Neural cell (in vitro differentiated cells): Measurements from ENCODE around the gene SLC44A5. TPM values are rescaled to one million over a fixed set of nuclear protein-coding genes. Genes with fewer than 3 reads are reported as not detected.
A peak's percentile ranks its signal among the peaks of the same experiment; 100 is the strongest.

Experiments
- H2AFZ ChIP-seq: fragments of 200-600, 300-800 bp; sonication (generic), shearing (Covaris generic); 2 replicates; pipeline ENCODE4 v1.6.0; 2014; ENCODE audit warnings: low read depth, mild to moderate bottlenecking, antibody characterized with exemption, low read length, moderate library complexity
- H3F3A ChIP-seq: fragments of 200-600 bp; shearing (Covaris generic); 2 replicates; pipeline ENCODE4 v1.6.1; 2016; ENCODE audit warnings: mild to moderate bottlenecking, moderate library complexity, mixed read lengths, antibody characterized with exemption, low read length; ENCODE audit not compliant: insufficient read depth, poor library complexity, severe bottlenecking
- H3K27ac ChIP-seq: fragments of 200-600, 300-800 bp; sonication (generic), shearing (Covaris generic); 2 replicates; pipeline ENCODE4 v1.5.1; 2014; ENCODE audit warnings: mild to moderate bottlenecking, low read length, moderate library complexity
- H3K27me3 ChIP-seq: fragments of 300-800, 200-600 bp; sonication (generic), shearing (Covaris generic); 2 replicates; pipeline ENCODE4 v1.6.0; 2014; ENCODE audit warnings: mild to moderate bottlenecking, low read depth, low read length, moderate library complexity; ENCODE audit not compliant: insufficient read depth
- H3K36me3 ChIP-seq: fragments of 300-800, 200-600 bp; sonication (generic), shearing (Covaris generic); 2 replicates; pipeline ENCODE4 v1.5.1; 2014; ENCODE audit warnings: mild to moderate bottlenecking, antibody characterized with exemption, low read length, moderate library complexity; ENCODE audit not compliant: insufficient read depth
- H3K4me2 ChIP-seq: fragments of 300-800, 200-600 bp; sonication (generic), shearing (Covaris generic); 2 replicates; pipeline ENCODE4 v1.6.0; 2014; ENCODE audit warnings: mild to moderate bottlenecking, low read length
- H3K4me3 ChIP-seq: fragments of 300-800, 200-600 bp; sonication (generic), shearing (Covaris generic); 2 replicates; pipeline ENCODE4 v1.5.1; 2014; ENCODE audit warnings: mild to moderate bottlenecking, low read length, moderate library complexity
- H3K79me2 ChIP-seq: fragments of 200-600 bp; shearing (Covaris generic); replicated peaks from 2 replicates; pipeline ENCODE4 v1.6.0; 2014; ENCODE audit warnings: mild to moderate bottlenecking, low read length, moderate library complexity; ENCODE audit not compliant: insufficient read depth
- H3K9ac ChIP-seq: fragments of 300-800, 200-600 bp; sonication (generic), shearing (Covaris generic); 2 replicates; pipeline ENCODE4 v1.6.1; 2016; ENCODE audit warnings: mild to moderate bottlenecking, low read length, mixed read lengths
- H3K9me2 ChIP-seq: fragments of 200-600 bp; shearing (Covaris generic); 2 replicates; pipeline ENCODE4 v1.6.1; 2016; ENCODE audit warnings: mild to moderate bottlenecking, low read length, mixed read lengths; ENCODE audit not compliant: insufficient read depth
- H3K9me3 ChIP-seq: fragments of 200-600, 300-800 bp; sonication (generic), shearing (Covaris generic); 2 replicates; pipeline ENCODE4 v1.6.1; 2016; ENCODE audit warnings: mild to moderate bottlenecking, mixed run types, low read length, moderate library complexity, mixed read lengths
- H4K20me1 ChIP-seq: fragments of 200-600 bp; shearing (Covaris generic); 2 replicates; pipeline ENCODE4 v1.6.1; 2016; ENCODE audit warnings: mild to moderate bottlenecking, mixed run types; ENCODE audit not compliant: insufficient read depth
- CTCF ChIP-seq: fragments of 450-650 bp; IDR thresholded peaks from 2 replicates; pipeline ENCODE4 v1.5.1; 2014; ENCODE audit warnings: antibody characterized with exemption, mild to moderate bottlenecking, moderate library complexity; ENCODE audit not compliant: poor library complexity, severe bottlenecking
- EP300 ChIP-seq: fragments of 450-650 bp; conservative IDR thresholded peaks from 2 replicates; pipeline ENCODE4 v1.6.1; 2014; ENCODE audit warnings: antibody characterized with exemption, mild to moderate bottlenecking, moderate library complexity; ENCODE audit not compliant: poor library complexity, severe bottlenecking
- EZH2 ChIP-seq: fragments of 200-600, 300-800 bp; shearing (Covaris generic), sonication (generic); IDR thresholded peaks from 2 replicates; pipeline ENCODE4 v1.6.1; 2014; ENCODE audit warnings: antibody characterized with exemption, low read length, borderline replicate concordance, mild to moderate bottlenecking; ENCODE audit not compliant: insufficient read depth, poor library complexity, severe bottlenecking
- MXI1 ChIP-seq: fragments of 450-650 bp; conservative IDR thresholded peaks from 2 replicates; pipeline ENCODE4 v1.6.1; 2014; ENCODE audit warnings: antibody characterized with exemption, mild to moderate bottlenecking; ENCODE audit not compliant: poor library complexity, severe bottlenecking
- POLR2AphosphoS5 ChIP-seq: IDR thresholded peaks from 2 replicates; pipeline ENCODE4 v1.6.1; 2012
- RAD21 ChIP-seq: fragments of 450-650 bp; conservative IDR thresholded peaks from 2 replicates; pipeline ENCODE4 v1.6.1; 2014; ENCODE audit warnings: antibody characterized with exemption, mild to moderate bottlenecking, moderate library complexity
- REST ChIP-seq: IDR thresholded peaks from 2 replicates; pipeline ENCODE4 v1.6.1; 2012; ENCODE audit warnings: borderline replicate concordance
- SMC3 ChIP-seq: fragments of 450-650 bp; conservative IDR thresholded peaks from 2 replicates; pipeline ENCODE4 v1.6.1; 2014; ENCODE audit warnings: antibody characterized with exemption, mild to moderate bottlenecking, moderate library complexity; ENCODE audit not compliant: poor library complexity
- TAF1 ChIP-seq: IDR thresholded peaks from 2 replicates; pipeline ENCODE4 v1.6.1; 2012; ENCODE audit warnings: low read depth
- polyA plus RNA-seq: library from polyadenylated mRNA; depleted of rRNA; stranded (reverse); fragments of >200 nt; gene quantifications from 2 replicates; pipeline ENCODE4 v1.2.3, GENCODE V29; 2014

The SLC44A5 gene
- polyA plus RNA-seq, 1 donor from 2014 or later = 53.0 TPM

- Histone ChIP-seq H2AFZ (no peak overlapping the region), H3K27me3 (no peaks in the 10 kb centered on the region), H3K79me2 (no peaks in the 10 kb centered on the region), H3K9me3 (no peaks in the 10 kb centered on the region), H3K4me3 (no peak overlapping the region), H3K36me3 (no peaks in the 10 kb centered on the region), H3K27ac (no peak overlapping the region), H3K9ac (no peak overlapping the region), H3F3A (no peaks in the 10 kb centered on the region), H3K9me2 (no peaks in the 10 kb centered on the region), H4K20me1 (no peaks in the 10 kb centered on the region), H3K4me2 (no peak overlapping the region)
- TF ChIP-seq TAF1 (no peak), POLR2AphosphoS5 (no peak), EZH2 (no peak), SMC3 (no peak), RAD21 (no peak), REST (no peak), EP300 (peak; percentile 65), MXI1 (no peak)
These were observed 365.7 kb downstream of the SLC44A5 start for GRCh38 chr1:75245239-75245638.

- no peaks in the 10 kb centered on the region for H3K27me3 ChIP-seq
- H4K20me1 ChIP-seq = no peaks in the 10 kb centered on the region
- H2AFZ ChIP-seq = no peak overlapping the region
- H3K9me3 ChIP-seq = no peaks in the 10 kb centered on the region
- H3K9me2 ChIP-seq = no peaks in the 10 kb centered on the region
- H3K9ac ChIP-seq = no peak overlapping the region
- H3K79me2 ChIP-seq = no peaks in the 10 kb centered on the region
- no peaks in the 10 kb centered on the region for H3K36me3 ChIP-seq
- no peak overlapping the region for H3K4me2 ChIP-seq
- no peak overlapping the region for H3K4me3 ChIP-seq
- no peaks in the 10 kb centered on the region for H3F3A ChIP-seq
- H3K27ac ChIP-seq = no peak overlapping the region
- TF ChIP-seq MXI1 (no peak), POLR2AphosphoS5 (no peak), CTCF (no peak)
These were observed 367.8 kb downstream of the SLC44A5 start for GRCh38 chr1:75243124-75243523.

GRCh38 chr1:75237316-75237715, 373.6 kb downstream of the SLC44A5 start:
- no peaks in the 10 kb centered on the region for H3K9me3 ChIP-seq
- H3K4me3 ChIP-seq = no peak overlapping the region
- H3K9me2 ChIP-seq = no peaks in the 10 kb centered on the region
- TF ChIP-seq EP300 = no peak
- H2AFZ ChIP-seq = no peak overlapping the region
- H3K36me3 ChIP-seq = no peaks in the 10 kb centered on the region
- H3K27ac ChIP-seq = no peak overlapping the region
- no peaks in the 10 kb centered on the region for H3K27me3 ChIP-seq
- no peaks in the 10 kb centered on the region for H3K79me2 ChIP-seq
- no peaks in the 10 kb centered on the region for H4K20me1 ChIP-seq
- H3K9ac ChIP-seq = no peak overlapping the region
- no peaks in the 10 kb centered on the region for H3F3A ChIP-seq
- no peak overlapping the region for H3K4me2 ChIP-seq
